SK-N-SH (cell line): ENCODE measurements around the gene CATSPERE. TPM values are rescaled to one million over a fixed set of nuclear protein-coding genes. Genes with fewer than 3 reads are reported as not detected.

Source experiments
- CTCF ChIA-PET: fragments of 300-600, 350-600 bp; formaldehyde crosslinking; extraction: SDS; loops from one replicate; lab custom pipeline; 2021; lab: Yijun Ruan, JAX
- POLR2A ChIA-PET: fragments of 350-600 bp; sonication (Branson Sonifier 250); formaldehyde crosslinking; extraction: SDS; loops from one replicate; lab custom pipeline; 2020; ENCODE audit warnings: antibody characterized with exemption, inconsistent platforms; lab: Yijun Ruan, JAX
- DNase-seq: peaks from one replicate; pipeline ENCODE4 v3.0.0; 2012
- H2AFZ ChIP-seq: fragments of 200-600 bp; sonication (generic); 2 replicates; pipeline ENCODE4 v1.8.1; 2016; ENCODE audit warnings: antibody characterized with exemption, mild to moderate bottlenecking, low read depth
- H3F3A ChIP-seq: fragments of 200-600 bp; sonication (generic); replicated peaks from 2 replicates; pipeline ENCODE3; 2016; ENCODE audit warnings: antibody characterized with exemption, mild to moderate bottlenecking; ENCODE audit not compliant: insufficient read depth
- H3K27ac ChIP-seq, 2 experiments: fragments of 200-500 bp in 1 of 2; fragments of 200-600 bp in 1 of 2; sonication (Bioruptor generic) in 1 of 2; sonication (generic), shearing (Covaris generic) in 1 of 2; 2 replicates each; pipeline versions ENCODE4 v1.5.1 to v1.6.1; 2014 to 2016; ENCODE audit warnings: low read depth in 2 of 2, inconsistent platforms in 1 of 2, low read length in 1 of 2, mild to moderate bottlenecking in 1 of 2, mixed read lengths in 1 of 2
- H3K27me3 ChIP-seq: fragments of 200-600 bp; sonication (generic), shearing (Covaris generic); 2 replicates; pipeline ENCODE4 v1.6.1; 2016; ENCODE audit warnings: mixed run types; ENCODE audit not compliant: insufficient read depth
- H3K36me3 ChIP-seq, 2 experiments: fragments of 200-500 bp in 1 of 2; fragments of 200-600 bp in 1 of 2; sonication (Bioruptor generic) in 1 of 2; sonication (generic) in 1 of 2; replicated peaks in 1 of 2; 2 replicates each; pipeline versions ENCODE3 to v1.5.1; 2014 to 2016; ENCODE audit warnings: low read length in 1 of 2, mild to moderate bottlenecking in 1 of 2; ENCODE audit not compliant: insufficient read depth in 2 of 2, control insufficient read depth in 1 of 2
- H3K4me1 ChIP-seq, 2 experiments: fragments of 200-500 bp in 1 of 2; fragments of 200-600 bp in 1 of 2; sonication (Bioruptor generic) in 1 of 2; sonication (generic), shearing (Covaris generic) in 1 of 2; 2 replicates each; pipeline versions ENCODE4 v1.5.1 to v1.6.1; 2014 to 2016; ENCODE audit warnings: low read depth in 1 of 2, low read length in 1 of 2, mixed run types in 1 of 2; ENCODE audit not compliant: insufficient read depth in 2 of 2, control insufficient read depth in 1 of 2
- H3K4me2 ChIP-seq: fragments of 200-600 bp; sonication (generic), shearing (Covaris generic); 2 replicates; pipeline ENCODE4 v1.6.1; 2017; ENCODE audit warnings: mixed run types
- H3K4me3 ChIP-seq, 2 experiments: fragments of 200-500 bp in 1 of 2; fragments of 200-600 bp in 1 of 2; sonication (Bioruptor generic) in 1 of 2; sonication (generic), shearing (Covaris generic) in 1 of 2; 2 replicates each; pipeline versions ENCODE4 v1.5.1 to v1.8.1; 2014 to 2016; ENCODE audit warnings: low read depth in 2 of 2, inconsistent platforms in 1 of 2, low read length in 1 of 2, mild to moderate bottlenecking in 1 of 2, mixed read lengths in 1 of 2, moderate library complexity in 1 of 2
- H3K79me2 ChIP-seq: fragments of 200-600 bp; sonication (generic); 2 replicates; pipeline ENCODE4 v1.8.1; 2017; ENCODE audit warnings: mild to moderate bottlenecking; ENCODE audit not compliant: insufficient read depth
- H3K9ac ChIP-seq: fragments of 200-600 bp; sonication (generic); 2 replicates; pipeline ENCODE4 v1.6.1; 2017; ENCODE audit warnings: mixed run types
- H3K9me2 ChIP-seq: fragments of 200-600 bp; sonication (generic); 2 replicates; pipeline ENCODE4 v1.6.1; 2017; ENCODE audit warnings: mixed run types
- H3K9me3 ChIP-seq: fragments of 200-600 bp; sonication (generic); 2 replicates; pipeline ENCODE4 v1.6.1; 2017; ENCODE audit warnings: mixed run types, mild to moderate bottlenecking, moderate library complexity
- H4K20me1 ChIP-seq: fragments of 200-600 bp; sonication (generic); 2 replicates; pipeline ENCODE4 v1.6.1; 2017; ENCODE audit warnings: mild to moderate bottlenecking, mixed run types; ENCODE audit not compliant: insufficient read depth
- CHD2 ChIP-seq: fragments of 150-350 bp; IDR thresholded peaks from 2 replicates; pipeline ENCODE4 v1.6.1; 2018; ENCODE audit warnings: low read length; ENCODE audit not compliant: partially characterized antibody
- EP300 ChIP-seq, 2 experiments: IDR thresholded peaks; 2 replicates each; pipeline versions ENCODE4 v1.4.0 to v1.6.1; 2012; ENCODE audit warnings: borderline replicate concordance in 1 of 2, low read depth in 1 of 2, low read length in 1 of 2
- FOXM1 ChIP-seq: IDR thresholded peaks from 2 replicates; pipeline ENCODE4 v1.4.0; 2012; ENCODE audit warnings: low read depth, mild to moderate bottlenecking
- GABPA ChIP-seq: IDR thresholded peaks from 2 replicates; pipeline ENCODE4 v1.4.0; 2012; ENCODE audit warnings: low read depth, mild to moderate bottlenecking
- MEF2A ChIP-seq: IDR thresholded peaks from 2 replicates; pipeline ENCODE4 v1.4.0; 2012; ENCODE audit warnings: low read depth, borderline replicate concordance
- PBX3 ChIP-seq: IDR thresholded peaks from 2 replicates; pipeline ENCODE4; 2012
- POLR2AphosphoS5 ChIP-seq: IDR thresholded peaks from 2 replicates; pipeline ENCODE4 v1.6.1; 2012; ENCODE audit warnings: low read depth, low read length
- RAD21 ChIP-seq: IDR thresholded peaks from 2 replicates; pipeline ENCODE4 v1.6.1; 2012; ENCODE audit warnings: mild to moderate bottlenecking, low read length
- RCOR1 ChIP-seq: fragments of 150-350 bp; IDR thresholded peaks from 2 replicates; pipeline ENCODE4 v1.6.1; 2017; ENCODE audit warnings: antibody characterized with exemption, low read length
- RXRA ChIP-seq: IDR thresholded peaks from 2 replicates; pipeline ENCODE4 v1.4.0; 2012; ENCODE audit warnings: low read depth, mild to moderate bottlenecking, borderline replicate concordance
- SIN3A ChIP-seq: IDR thresholded peaks from 2 replicates; pipeline ENCODE4 v1.6.1; 2012; ENCODE audit warnings: low read depth, mild to moderate bottlenecking, low read length, moderate library complexity, borderline replicate concordance
- SMC3 ChIP-seq: IDR thresholded peaks from 2 replicates; pipeline ENCODE4 v1.6.1; 2012; ENCODE audit warnings: low read depth, low read length, improper control_type of control experiment
- TAF1 ChIP-seq: IDR thresholded peaks from 2 replicates; pipeline ENCODE4 v1.6.1; 2012; ENCODE audit warnings: low read depth, mild to moderate bottlenecking, low read length, moderate library complexity, borderline replicate concordance
- TEAD4 ChIP-seq: IDR thresholded peaks from 2 replicates; pipeline ENCODE4 v1.4.0; 2012; ENCODE audit warnings: mild to moderate bottlenecking, borderline replicate concordance; ENCODE audit not compliant: insufficient read depth
- YY1 ChIP-seq: IDR thresholded peaks from 2 replicates; pipeline ENCODE4 v1.4.0; 2012; ENCODE audit warnings: low read depth, mild to moderate bottlenecking
- ZBTB33 ChIP-seq: IDR thresholded peaks from 2 replicates; pipeline ENCODE4 v1.4.0; 2012; ENCODE audit warnings: low read depth, borderline replicate concordance
- WGBS: methylation state at CpG from one replicate; pipeline ENCODE4 v1.1.6; 2017; ENCODE audit warnings: low lambda C conversion rate; 5-methylcytosine and 5-hydroxymethylcytosine counted together
- polyA plus RNA-seq, 3 experiments: library from polyadenylated mRNA; depleted of rRNA; stranded (reverse); fragments of >200 nt; gene quantifications; 2 replicates each; pipeline ENCODE4 v1.2.3, GENCODE V29; 2012
- TF ChIP-seq, protein P1 (sequence below): IDR thresholded peaks from 2 replicates; pipeline ENCODE4 v1.4.0; 2012; ENCODE audit warnings: low read depth, borderline replicate concordance
- TF ChIP-seq, protein P2 (sequence below): fragments of 200-600 bp; sonication (generic); IDR thresholded peaks from 2 replicates; pipeline ENCODE4 v1.6.1; 2017; ENCODE audit warnings: antibody characterized with exemption, mild to moderate bottlenecking, moderate library complexity

Gene CATSPERE
- polyA plus RNA-seq, 1 of the 3 experiments (the other 2 are of a cell fraction), result 0.30 TPM

GRCh38 chr1:244614879-244615278, 153.8 kb downstream of the CATSPERE start:
- CTCF ChIA-PET, result interaction anchor here (2.1 to 3.0 kb wide), 2 partner anchors 11 to 181 kb away, joined by 8 to 24 read pairs; no protein-coding TSS in a partner anchor
- Histone ChIP-seq H3K4me3 (no peak overlapping the region), H3K79me2 (no peaks in the 10 kb centered on the region), H3K27me3 (no peaks in the 10 kb centered on the region), H3K27ac (no peak overlapping the region), H3K4me1 (no peaks in the 10 kb centered on the region), H3K4me2 (no peak overlapping the region), H3K36me3 (no peaks in the 10 kb centered on the region), H3K9me2 (no peaks in the 10 kb centered on the region), H3F3A (no peaks in the 10 kb centered on the region), H4K20me1 (no peaks in the 10 kb centered on the region), H3K9ac (no peak overlapping the region), H2AFZ (no peak overlapping the region), H3K9me3 (no peaks in the 10 kb centered on the region)
- WGBS, result 60% methylated on average over 3 of the region's 3 CpGs
- DNase-seq, result no peak
- no peak for TF ChIP-seq ZBTB33
- no peak for TF ChIP-seq YY1
- no peak for TF ChIP-seq PBX3
- TF ChIP-seq, protein P1, sequence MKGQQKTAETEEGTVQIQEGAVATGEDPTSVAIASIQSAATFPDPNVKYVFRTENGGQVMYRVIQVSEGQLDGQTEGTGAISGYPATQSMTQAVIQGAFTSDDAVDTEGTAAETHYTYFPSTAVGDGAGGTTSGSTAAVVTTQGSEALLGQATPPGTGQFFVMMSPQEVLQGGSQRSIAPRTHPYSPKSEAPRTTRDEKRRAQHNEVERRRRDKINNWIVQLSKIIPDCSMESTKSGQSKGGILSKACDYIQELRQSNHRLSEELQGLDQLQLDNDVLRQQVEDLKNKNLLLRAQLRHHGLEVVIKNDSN, result no peak
- TF ChIP-seq CHD2, result no peak
- no peak for TF ChIP-seq GABPA
- no peak for TF ChIP-seq FOXM1
- no peak for TF ChIP-seq POLR2AphosphoS5
- POLR2A ChIA-PET, result no interaction called here

- no peaks in the 10 kb centered on the region for H3F3A ChIP-seq
- no peaks in the 10 kb centered on the region for H3K27me3 ChIP-seq
- H3K9me2 ChIP-seq, result no peaks in the 10 kb centered on the region
- H3K79me2 ChIP-seq, result no peaks in the 10 kb centered on the region
- no peak overlapping the region for H3K9ac ChIP-seq
- no peak overlapping the region for H3K4me3 ChIP-seq
- WGBS, result 83% methylated on average over 6 of the region's 6 CpGs
- CTCF ChIA-PET, result interaction anchor here (2.1 to 3.0 kb wide), 2 partner anchors 11 to 181 kb away, joined by 8 to 24 read pairs; no protein-coding TSS in a partner anchor
- H4K20me1 ChIP-seq, result no peaks in the 10 kb centered on the region
- no peak overlapping the region for H3K4me2 ChIP-seq
- no peaks in the 10 kb centered on the region for H3K4me1 ChIP-seq
- no peak overlapping the region for H3K27ac ChIP-seq
- H3K9me3 ChIP-seq, result no peaks in the 10 kb centered on the region
- no peak overlapping the region for H2AFZ ChIP-seq
- no peaks in the 10 kb centered on the region for H3K36me3 ChIP-seq
- no peak for DNase-seq
- POLR2A ChIA-PET, result no interaction called here
- TF ChIP-seq EP300 (IDR thresholded peaks at IDR 0.05; ENCODE audit: borderline replicate concordance in 1 of 2, low read depth in 1 of 2, low read length in 1 of 2) (no peak), SMC3 (no peak), RXRA (no peak), SIN3A (no peak), POLR2AphosphoS5 (no peak), CHD2 (no peak), RCOR1 (no peak), MEF2A (no peak), PBX3 (no peak), RAD21 (no peak), TEAD4 (no peak), FOXM1 (no peak), TAF1 (no peak), ZBTB33 (no peak)
- TF ChIP-seq, protein P2, sequence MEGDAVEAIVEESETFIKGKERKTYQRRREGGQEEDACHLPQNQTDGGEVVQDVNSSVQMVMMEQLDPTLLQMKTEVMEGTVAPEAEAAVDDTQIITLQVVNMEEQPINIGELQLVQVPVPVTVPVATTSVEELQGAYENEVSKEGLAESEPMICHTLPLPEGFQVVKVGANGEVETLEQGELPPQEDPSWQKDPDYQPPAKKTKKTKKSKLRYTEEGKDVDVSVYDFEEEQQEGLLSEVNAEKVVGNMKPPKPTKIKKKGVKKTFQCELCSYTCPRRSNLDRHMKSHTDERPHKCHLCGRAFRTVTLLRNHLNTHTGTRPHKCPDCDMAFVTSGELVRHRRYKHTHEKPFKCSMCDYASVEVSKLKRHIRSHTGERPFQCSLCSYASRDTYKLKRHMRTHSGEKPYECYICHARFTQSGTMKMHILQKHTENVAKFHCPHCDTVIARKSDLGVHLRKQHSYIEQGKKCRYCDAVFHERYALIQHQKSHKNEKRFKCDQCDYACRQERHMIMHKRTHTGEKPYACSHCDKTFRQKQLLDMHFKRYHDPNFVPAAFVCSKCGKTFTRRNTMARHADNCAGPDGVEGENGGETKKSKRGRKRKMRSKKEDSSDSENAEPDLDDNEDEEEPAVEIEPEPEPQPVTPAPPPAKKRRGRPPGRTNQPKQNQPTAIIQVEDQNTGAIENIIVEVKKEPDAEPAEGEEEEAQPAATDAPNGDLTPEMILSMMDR, result no peak
These were observed 154.2 kb downstream of the CATSPERE start for GRCh38 chr1:244615301-244615700.
